Mesenteric fat pad (tissue), 1 donor: ENCODE results near the gene RPL22L1. TPM values are rescaled to one million over a fixed set of nuclear protein-coding genes. Genes with fewer than 3 reads are reported as not detected.
"Not testable (repeated sequence)": the region's sequence is repeated elsewhere in the genome, so short reads cannot be mapped to it uniquely, and the experiment has no call there.

Experiments used
- DNase-seq: peaks from one replicate; pipeline ENCODE4 v3.0.0-alpha.2; 2020; ENCODE audit warnings: low spot score
- total RNA-seq: library from RNA; stranded (reverse); fragmentation: NEBNext Ultra II Directional; extraction: Animal tissue kit (Norgen Biotek cat#: 25700); gene quantifications from one replicate; pipeline ENCODE4 v1.2.1, GENCODE V29; 2021
- donor health status: DM: yes; HTN: yes; CAD: no.

The RPL22L1 gene
- total RNA-seq, 1 donor from 2014 or later = 67.9 TPM

DNA sequence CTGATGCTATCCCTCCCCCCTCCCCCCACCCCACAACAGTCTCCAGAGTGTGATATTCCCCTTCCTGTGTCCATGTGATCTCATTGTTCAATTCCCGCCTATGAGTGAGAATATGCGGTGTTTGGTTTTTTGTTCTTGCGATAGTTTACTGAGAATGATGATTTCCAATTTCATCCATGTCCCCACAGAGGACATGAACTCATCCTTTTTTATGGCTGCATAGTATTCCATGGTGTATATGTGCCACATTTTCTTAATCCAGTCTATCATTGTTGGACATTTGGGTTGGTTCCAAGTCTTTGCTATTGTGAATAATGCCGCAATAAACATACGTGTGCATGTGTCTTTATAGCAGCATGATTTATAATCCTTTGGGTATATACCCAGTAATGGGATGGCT is 8.7 kb upstream of the RPL22L1 start:
- not testable (repeated sequence) for DNase-seq

DNA sequence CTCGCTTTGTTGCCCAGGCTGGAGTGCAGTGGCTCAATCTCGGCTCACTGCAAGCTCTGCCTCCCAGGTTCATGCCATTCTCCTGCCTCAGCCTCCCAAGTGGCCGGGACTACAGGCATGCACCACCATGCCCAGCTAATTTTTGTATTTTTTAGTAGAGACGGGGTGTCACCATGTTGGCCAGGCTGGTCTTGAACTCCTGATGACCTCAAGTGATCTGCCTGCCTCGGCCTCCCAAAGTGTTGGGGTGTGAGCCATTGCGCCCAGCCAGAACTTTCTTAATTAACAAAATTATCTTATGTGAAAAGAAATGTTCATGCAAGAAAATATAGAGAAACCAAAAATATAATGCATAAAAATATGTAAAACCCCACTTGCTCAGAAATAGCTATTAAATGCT is 7.3 kb upstream of the RPL22L1 start:
- not testable (repeated sequence) for DNase-seq

DNA sequence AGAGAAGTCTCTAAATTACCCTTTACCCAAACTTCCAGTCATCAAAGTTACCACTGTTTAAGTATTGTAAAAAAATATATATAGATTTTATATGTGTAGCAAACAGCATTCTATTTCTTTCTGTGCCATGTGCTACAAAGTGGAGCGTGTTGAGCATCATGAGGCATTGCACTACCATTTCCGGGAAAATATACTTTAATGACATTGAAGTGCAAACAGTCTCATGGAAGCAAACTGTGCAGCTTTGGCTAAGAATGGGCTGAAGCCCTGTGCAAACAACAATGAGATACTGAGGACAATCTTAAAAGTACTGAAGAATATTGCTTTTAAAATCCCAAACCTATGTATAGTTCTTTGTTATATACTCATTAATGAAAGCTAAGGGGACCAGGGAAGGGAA is 6.5 kb upstream of the RPL22L1 start:
- DNase-seq = no peak

DNA sequence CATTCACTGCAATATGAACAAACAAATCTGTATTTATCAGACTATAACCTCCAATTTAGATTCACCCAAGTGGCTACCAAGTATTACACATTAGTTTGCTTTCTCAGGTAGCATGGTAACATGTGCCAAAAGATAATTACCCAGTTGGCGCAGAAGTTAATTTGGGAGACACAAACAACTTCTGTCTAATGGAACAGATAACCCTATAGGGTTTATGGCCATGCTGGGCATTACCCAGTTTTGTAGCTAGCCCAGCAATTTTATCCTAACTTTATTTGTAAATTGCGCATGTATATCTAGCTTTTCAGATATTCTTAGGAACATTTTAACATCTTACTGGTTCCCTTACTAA is 780 bp downstream of the RPL22L1 start:
- no peak for DNase-seq

DNA sequence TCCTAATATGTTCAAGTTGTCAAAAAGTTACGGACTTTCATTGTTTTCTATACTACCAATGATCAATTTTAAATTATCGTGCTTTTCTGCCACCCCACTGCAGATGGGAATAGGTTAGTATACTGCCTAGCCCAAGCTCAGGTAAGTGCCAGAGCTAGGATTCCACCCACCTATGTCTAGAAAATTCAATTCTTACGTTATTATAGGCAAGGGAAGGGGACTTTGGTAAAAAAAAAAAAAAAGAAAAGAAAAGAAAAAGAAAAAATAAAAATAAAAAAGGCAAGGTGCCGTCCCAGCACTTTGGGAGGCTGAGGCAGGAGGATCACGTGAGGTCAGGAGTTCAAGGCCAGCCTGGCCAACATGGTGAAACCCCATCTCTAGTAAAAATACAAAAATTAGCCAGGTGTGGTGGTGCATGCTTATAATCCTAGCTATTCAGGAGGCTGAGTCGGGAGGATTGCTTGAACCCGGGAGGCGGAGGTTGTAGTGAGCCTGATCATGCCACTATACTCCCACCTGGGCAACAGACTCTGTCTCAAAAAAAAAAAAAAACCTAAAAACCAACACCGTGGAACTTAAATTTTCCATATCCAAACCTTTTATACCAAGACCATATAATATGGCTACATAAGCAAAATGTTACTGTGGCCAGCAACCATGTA is 1.3 kb downstream of the RPL22L1 start:
- no peak for DNase-seq

DNA sequence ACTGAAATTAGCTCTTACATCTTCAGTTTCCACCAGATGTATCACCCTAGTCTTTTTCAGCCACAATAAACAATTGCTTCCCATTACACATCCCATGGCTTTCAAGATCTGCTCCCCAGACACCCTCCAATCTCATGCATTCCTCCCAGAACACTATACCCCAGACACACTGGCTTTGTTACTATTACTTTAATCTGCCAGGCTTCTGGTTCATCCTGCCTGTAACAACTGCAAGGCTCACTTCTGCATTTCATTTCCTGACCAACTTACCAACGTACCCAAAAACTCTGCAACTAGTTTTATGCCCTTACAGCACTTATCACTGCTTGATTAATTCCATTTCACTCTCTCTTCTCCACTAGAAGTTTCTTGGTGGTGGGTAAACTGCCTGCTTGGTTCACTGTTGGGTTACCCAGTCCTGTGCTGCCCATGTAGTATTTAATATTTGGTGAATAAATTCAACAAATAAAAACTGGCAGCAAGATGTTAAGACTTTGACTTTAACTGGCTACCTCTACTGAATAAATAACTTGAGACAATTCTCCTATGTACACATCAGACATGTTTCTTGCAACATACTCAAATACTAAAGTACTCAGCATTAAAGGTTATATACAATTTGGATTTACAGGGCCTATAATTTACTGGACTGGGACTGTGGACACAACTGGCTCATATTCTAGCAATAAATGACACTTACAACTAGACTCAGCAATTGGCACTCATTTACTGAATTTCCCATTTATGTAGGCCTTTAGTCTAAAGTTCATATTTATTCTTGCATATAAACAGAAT is 2.7 kb downstream of the RPL22L1 start:
- no peak for DNase-seq

DNA sequence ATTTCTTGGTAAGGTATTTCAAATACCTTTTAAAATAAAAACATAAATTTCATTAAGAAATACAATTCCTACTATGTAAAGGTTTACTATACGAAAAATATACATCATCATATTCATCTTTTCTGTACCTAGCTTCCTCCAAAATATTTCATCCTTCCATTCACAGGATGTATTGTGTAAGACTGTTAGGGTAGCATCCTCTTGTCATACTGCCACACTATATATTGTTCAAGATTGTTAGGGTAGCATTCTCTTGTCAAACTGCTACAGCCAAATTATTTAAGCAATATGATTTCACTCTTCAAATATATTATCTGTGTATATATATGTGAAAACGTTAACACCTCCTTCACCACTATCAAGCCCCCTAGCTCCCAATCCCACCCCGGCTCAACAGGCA is 3.5 kb downstream of the RPL22L1 start:
- no peak for DNase-seq

DNA sequence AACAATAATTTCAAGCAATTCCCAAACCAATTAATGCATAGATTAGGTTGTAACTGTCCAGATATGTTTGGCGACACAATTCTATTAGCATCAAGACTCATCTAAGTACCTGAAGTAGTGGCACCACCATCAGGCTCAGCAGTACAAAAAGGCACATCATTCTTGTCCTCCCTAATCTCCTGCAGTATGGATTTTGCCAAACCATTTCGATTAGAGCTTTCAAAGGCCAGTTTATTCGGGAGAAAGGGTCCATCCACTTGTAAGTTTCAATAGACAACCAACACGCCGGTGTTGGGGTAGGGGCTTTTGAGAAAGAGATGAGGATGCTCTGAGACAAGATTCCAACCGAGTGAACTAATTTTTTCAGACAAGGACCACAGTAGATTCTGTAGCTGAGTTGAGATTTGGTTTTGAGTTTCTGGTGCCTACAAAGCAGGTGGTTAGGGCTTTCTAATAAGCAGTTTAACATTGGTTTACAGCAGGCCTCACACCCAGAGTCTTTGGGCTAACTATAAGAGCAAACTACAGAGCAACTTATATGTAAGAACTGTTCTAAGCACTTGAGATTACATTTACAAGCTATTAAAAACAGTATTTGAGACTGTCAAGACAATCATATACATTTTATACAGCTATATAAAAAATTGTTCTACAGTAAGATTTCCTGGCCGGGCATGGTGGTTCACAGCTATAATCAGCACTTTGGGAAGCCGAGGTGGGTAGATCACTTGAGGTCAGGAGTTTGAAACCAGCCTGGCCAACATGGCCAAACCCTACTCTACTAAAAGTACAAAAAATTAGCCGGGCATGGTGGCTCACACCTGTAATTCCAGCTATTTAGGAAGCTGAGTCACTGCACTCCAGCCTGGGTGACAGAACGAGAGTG is 4.5 kb downstream of the RPL22L1 start:
- DNase-seq = no peak

DNA sequence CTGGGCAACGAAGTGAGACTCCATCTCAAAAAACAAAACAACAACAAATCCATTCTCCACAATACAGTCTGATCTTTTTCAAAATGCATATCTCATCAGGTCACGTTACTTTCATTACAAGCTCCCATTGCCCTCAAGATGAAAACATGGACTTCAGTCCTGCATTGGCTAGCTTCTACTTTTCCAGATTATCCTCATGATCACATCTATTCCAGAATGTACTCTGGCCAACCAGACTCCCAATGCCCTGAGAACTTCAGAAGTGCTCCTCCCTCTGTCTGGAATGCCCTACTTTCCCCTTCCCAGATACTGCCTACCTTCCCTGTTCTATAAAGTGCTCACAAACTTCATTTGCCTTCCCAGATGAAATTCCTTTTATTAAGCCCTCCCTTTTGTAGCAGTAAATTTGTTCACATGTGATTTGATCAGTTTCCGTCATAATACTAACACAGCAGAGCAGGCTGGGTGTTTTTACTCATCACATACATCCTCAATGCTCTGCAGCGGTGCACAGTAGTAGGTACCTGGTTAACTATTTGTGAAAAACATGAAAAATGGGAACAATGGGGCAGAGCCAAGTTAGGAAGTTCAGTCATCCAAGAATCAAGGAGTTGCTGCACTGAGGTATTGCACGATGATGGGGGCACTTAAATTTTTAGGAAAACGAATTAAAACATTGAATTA is 5.3 kb downstream of the RPL22L1 start:
- no peak for DNase-seq

DNA sequence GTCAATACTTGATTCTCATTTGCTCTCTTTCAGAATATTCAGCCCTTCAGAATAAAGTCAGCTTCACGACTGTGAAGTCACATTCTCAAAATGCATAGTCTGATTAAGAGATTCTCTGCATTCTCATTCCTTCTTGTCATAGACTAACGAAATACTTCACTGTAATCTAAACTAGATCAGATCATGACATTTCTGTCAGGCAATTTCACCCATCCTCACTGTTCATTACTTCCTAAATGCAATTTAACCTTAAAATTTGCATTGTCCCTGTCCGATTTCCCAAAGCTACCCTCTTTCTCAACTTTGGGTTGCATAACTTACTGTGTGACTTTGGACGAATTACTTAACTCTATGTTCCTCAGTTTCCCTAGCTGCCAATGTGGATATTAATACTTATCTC is 6.2 kb downstream of the RPL22L1 start:
- DNase-seq = no peak

DNA sequence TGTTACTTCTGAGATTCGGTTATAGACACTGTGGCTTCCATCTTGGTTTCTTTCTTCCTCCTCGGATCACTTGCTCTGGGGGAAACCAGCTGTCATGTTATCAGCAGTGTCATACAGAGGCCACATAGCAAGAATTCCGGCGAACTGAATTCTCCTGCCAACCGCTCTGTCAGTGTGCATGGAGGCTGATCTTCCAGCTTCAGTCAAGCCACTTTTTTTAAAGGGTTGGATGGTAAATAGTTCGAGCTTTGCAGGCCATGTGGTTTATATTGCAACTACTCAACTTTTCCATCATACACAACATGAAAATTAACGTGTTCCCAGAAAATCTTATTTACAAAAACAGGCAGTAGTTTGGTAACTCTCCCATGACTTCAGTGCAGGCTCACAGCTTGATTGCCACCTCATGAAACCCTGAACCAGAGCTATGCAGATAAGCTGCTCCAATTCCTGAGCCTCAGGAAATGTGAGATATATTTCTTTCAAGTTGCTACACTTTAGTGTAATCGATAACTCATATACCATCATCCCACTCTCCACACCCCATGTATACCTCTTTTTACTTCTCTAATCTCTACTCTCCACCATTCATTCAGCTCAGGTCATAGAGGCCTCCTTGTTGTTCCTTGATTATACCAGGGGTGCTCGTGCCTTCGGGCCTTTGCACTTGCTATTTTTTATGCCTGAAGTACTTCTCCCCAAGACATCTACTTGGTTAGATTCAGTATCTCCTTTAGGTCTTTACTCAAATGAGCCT is 7.2 kb downstream of the RPL22L1 start:
- DNase-seq = no peak

DNA sequence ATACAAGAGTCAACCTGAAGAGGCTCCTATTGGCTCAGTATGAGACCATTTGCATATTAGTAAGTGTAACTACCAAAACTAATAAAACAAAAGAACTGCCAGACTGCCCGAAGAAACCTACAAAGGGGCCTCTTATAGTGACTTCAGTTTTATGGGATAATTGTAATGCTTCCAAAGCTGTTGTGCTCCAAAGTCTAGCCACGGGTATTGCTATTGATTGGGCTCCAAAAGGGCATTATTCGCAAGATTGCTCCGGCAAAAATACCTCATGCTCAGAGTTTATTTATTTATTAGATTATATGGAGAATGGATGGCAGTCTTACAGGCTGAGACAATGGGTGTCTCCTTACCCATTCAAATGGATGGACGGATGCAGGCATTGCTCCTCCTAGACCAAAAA is 11.4 kb downstream of the RPL22L1 start:
- no peak for DNase-seq

DNA sequence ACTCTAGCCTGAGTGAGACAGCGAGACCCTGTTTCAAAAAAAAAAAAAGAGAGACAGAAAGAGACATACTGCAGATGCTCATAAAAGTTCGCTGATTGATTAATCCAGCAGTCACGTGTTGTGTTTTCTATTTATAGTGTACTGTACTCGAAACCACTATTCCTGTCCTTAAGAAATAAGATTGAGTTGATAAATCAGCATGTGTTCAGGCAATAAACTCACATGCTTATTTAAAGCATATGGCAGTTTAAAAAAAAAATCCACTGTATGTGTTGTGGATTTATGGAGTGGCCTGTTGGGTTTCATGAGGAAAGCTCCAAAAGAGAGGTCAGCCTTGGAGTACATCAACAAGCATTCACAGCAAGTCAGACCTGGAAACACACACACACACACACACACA is 17.7 kb downstream of the RPL22L1 start:
- DNase-seq = no peak

DNA sequence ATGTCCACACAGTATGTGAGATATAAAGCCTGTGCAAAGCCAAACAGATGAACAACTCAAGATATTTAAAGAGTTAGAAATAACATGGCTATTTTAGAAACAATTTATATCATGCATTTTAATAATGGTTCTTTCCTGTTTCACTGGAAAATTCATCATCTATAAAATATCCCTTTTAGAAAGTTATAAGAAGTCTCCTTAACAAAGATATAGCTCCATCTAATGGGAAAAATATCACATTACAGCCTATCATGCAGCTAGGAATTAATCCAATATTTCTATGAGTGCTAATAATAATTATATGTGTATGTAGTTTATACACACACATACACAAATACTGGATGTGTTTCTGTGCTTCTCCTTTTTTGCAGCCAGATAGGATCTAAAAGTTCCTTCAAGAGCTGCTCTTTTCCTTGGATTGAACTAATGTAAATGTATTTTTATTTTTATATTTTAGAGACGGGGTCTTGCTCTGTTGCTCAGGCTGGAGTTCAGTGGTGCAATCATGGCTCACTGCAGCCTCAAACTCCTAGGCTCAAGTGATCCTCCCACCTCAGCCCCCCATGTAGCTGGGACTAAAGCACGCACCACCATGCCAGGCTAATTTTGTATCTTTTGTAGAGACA is 21.6 kb downstream of the RPL22L1 start:
- no peak for DNase-seq

DNA sequence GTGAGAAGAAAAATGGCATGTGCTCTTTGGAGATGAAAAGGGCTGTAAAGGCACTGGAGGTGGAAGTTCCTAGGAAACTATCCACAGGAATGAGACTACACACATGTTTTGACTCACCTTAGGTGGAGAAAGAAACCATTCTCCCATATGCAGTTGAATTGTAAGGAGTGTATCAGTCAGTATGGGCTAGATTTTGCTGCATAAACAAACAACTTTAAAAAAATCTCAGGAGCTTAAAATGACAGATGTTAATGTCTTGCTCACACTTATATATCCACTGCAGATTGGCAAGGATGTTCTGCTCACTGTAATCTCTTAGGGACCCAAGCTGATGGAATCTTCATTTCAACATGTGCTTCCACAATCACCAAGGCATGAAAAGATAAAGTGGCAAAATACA is 25.6 kb downstream of the RPL22L1 start:
- no peak for DNase-seq

DNA sequence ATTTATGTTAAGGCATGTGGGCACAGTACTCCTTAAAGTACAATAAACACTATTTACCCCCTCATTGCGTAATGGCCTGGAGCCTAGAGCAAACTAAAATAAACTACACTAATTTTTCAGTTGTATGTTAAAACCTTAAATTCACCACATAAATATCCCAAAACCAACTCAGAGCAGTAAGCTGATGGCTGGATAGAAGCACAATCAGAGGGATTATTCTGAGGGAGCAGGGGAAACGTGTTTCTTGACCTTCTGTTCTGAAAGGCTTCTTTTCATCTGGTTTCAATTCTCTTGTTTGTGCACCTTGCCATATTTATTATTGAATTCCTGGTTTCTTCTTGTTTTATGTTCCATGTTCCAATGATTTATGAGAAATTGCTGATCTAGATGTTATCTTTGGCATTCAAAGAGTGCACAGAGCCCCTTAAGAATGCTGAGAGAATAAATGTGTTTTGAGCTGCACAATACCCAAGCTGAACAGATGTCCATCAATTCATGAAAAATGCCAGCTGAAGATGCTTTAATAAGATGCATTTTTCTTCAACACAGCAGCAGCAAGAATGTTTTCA is 29.6 kb downstream of the RPL22L1 start:
- DNase-seq = no peak

DNA sequence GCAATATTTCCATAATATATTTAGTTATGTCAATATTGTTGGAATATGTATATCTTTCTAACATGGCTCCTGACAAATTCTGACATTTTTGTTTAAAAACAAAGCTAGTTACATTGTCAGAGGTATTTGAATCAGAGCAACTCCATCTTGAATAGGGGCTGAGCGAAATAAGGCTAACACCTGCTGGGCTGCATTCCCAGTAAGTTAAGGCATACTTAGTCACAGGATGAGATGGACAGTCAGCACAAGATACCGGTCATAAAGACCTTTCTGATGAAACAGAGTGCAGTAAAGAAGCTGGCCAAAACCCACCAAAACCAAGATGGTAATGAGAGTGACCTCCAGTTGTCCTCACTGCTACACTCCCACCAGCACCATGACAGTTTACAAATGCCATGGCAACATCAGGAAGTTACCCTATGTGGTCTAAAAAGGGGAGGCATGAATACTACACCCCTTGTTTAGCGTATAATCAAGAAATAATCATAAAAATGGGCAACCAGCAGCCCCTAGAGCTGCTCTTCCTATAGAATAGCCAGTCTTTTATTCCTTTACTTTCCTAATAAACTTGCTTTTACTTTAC is 30.4 kb downstream of the RPL22L1 start:
- DNase-seq = no peak

DNA sequence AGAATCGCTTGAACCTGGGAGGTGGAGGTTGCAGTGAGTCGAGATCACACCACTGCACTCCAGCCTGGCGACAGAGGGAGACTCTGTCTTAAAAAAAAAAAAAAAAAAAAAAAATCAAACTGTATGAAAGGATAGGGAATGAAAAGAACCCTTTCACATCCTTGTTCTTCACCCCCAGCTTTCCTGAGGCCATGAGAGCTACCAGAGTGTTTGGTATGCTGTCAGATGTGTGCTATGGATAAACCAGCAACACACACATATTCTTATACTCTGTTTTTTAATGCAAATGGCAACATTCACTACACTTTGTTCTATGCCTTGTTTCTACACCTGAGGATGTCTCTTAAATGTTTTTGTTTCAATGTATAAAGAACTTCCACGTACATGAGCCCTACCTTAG is 33.5 kb downstream of the RPL22L1 start:
- DNase-seq = no peak

DNA sequence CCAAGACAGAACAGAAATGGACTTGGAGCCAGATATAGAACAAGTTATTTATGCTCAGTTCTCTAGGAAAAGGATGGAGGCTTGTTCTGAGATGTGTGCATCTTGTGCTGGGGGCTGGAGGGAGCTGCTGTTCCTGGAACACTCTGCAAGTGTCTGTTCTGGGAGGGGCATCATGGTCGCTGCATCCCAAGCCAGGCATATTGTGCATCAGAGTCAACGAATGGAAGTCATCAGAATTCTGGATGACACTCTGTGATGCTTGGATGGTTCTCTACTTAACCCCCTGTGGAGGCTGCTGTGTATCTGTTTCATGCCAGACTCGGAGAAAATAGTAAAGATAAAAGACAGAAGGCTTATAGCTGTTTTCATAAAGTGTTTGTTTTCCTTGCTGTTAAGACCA is 34.7 kb downstream of the RPL22L1 start:
- DNase-seq = no peak

DNA sequence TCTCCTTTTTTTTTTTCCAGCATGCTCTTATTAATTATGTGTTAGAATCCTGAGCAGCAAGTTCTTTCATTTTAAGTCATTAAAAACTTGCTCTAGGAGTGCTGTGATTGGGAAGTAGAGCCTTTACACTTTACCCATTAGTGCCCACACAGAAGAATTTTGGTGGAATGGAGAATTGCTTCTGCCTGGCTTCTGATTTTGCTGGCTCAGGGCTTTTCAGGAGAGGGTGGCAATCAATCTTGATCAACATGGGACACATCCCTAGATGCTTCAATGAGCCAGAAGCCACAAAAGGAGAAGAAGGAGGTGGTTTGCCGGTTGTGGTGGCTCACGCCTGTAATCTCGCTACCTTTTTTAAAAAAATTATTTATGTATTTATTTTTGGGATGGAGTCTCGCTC is 39.4 kb downstream of the RPL22L1 start:
- DNase-seq = no peak
